Measurements from ENCODE around the gene AKAP10.
"Not testable (repeated sequence)": the region's sequence is repeated elsewhere in the genome, so short reads cannot be mapped to it uniquely, and the experiment has no call there.

Gene AKAP10

GRCh38 chr17:19933628-19934027 is 44.0 kb downstream of the AKAP10 start:
- DNase-seq (ENCODE audit: low read depth, low spot score), result no peak

- peak; percentile 49 for DNase-seq (ENCODE audit: low read depth, low spot score)
Observed at GRCh38 chr17:19933221-19933620, 44.4 kb downstream of the AKAP10 start.

GRCh38 chr17:19928299-19928698 is 49.3 kb downstream of the AKAP10 start:
- peak; percentile 23 for DNase-seq (ENCODE audit: low read depth, low spot score)

- no peak for DNase-seq (ENCODE audit: low read depth, low spot score)
Observed at GRCh38 chr17:19915245-19915978, 62.2 kb downstream of the AKAP10 start.

GRCh38 chr17:19911033-19911432 is 66.6 kb downstream of the AKAP10 start:
- no peak for DNase-seq (ENCODE audit: low read depth, low spot score)

- DNase-seq (ENCODE audit: low read depth, low spot score), result no peak
Observed at GRCh38 chr17:19909139-19909538, 68.5 kb downstream of the AKAP10 start.

GRCh38 chr17:19905502-19905901 is 72.1 kb downstream of the AKAP10 start:
- peak; percentile 33 for DNase-seq (ENCODE audit: low read depth, low spot score)

GRCh38 chr17:19904924-19905323 is 72.7 kb downstream of the AKAP10 start:
- DNase-seq (ENCODE audit: low read depth, low spot score), result no peak

- DNase-seq (ENCODE audit: low read depth, low spot score), result peak; percentile 17
Observed at GRCh38 chr17:19904412-19904811, 73.2 kb downstream of the AKAP10 start.

GRCh38 chr17:19900809-19901208 is 76.8 kb downstream of the AKAP10 start:
- no peak for DNase-seq (ENCODE audit: low read depth, low spot score)

GRCh38 chr17:19897903-19898302 is 79.7 kb downstream of the AKAP10 start:
- peak; percentile 46 for DNase-seq (ENCODE audit: low read depth, low spot score)

- DNase-seq (ENCODE audit: low read depth, low spot score), result no peak
Observed at GRCh38 chr17:19897090-19897837, 80.4 kb downstream of the AKAP10 start.

- no peak for DNase-seq (ENCODE audit: low read depth, low spot score)
Observed at GRCh38 chr17:19896679-19897078, 80.9 kb downstream of the AKAP10 start.

GRCh38 chr17:19890554-19890953 is 87.1 kb downstream of the AKAP10 start:
- not testable (repeated sequence) for DNase-seq (ENCODE audit: low read depth, low spot score)

- not testable (repeated sequence) for DNase-seq (ENCODE audit: low read depth, low spot score)
Observed at GRCh38 chr17:19890001-19890400, 87.6 kb downstream of the AKAP10 start.

- DNase-seq (ENCODE audit: low read depth, low spot score), result no peak
Observed at GRCh38 chr17:19886116-19886515, 91.5 kb downstream of the AKAP10 start.

GRCh38 chr17:19883537-19884215 is 94.0 kb downstream of the AKAP10 start:
- DNase-seq (ENCODE audit: low read depth, low spot score), result no peak

GRCh38 chr17:19880393-19880792 is 97.2 kb downstream of the AKAP10 start:
- DNase-seq (ENCODE audit: low read depth, low spot score), result no peak

GRCh38 chr17:19877364-19877945 is 100.2 kb downstream of the AKAP10 start:
- no peak for DNase-seq (ENCODE audit: low read depth, low spot score)

GRCh38 chr17:19876529-19877161 is 101.0 kb downstream of the AKAP10 start:
- no peak for DNase-seq (ENCODE audit: low read depth, low spot score)

- no peak for DNase-seq (ENCODE audit: low read depth, low spot score)
Observed at GRCh38 chr17:19874256-19874655, 103.4 kb downstream of the AKAP10 start.

GRCh38 chr17:19873346-19873745 is 104.3 kb downstream of the AKAP10 start:
- no peak for DNase-seq (ENCODE audit: low read depth, low spot score)
